HUDEP-2 (cell line): Measurements from ENCODE around the gene NAE1.
"Not testable (repeated sequence)": the region's sequence is repeated elsewhere in the genome, so short reads cannot be mapped to it uniquely, and the experiment has no call there.

Source experiments
- DNase-seq, 76 experiments: peaks; one replicate each; lab custom pipeline; 2025; ENCODE audit not compliant: unreplicated experiment in 76 of 76; lab: John Stamatoyannopoulos, UW

NAE1 gene

GRCh38 chr16:66830422-66831404 lies at the start of gene NAE1:
TSS of gene NAE1 (minus strand) at chr16:66830976. CDS start at chr16:66830899, 77 bp downstream.
- DNase-seq, result peak in 71 of 76 experiments; percentile 22 to 89 (median 73)

GRCh38 chr16:66878067-66878466 lies 47.3 kb upstream of the NAE1 start:
- no peak for DNase-seq

GRCh38 chr16:66874079-66874775 lies 43.5 kb upstream of the NAE1 start:
- no peak for DNase-seq

GRCh38 chr16:66873685-66874055 lies 42.9 kb upstream of the NAE1 start:
- DNase-seq, result no peak

- peak in 73 of 76 experiments; percentile 30 to 92 (median 79) for DNase-seq
These were observed 42.3 kb upstream of the NAE1 start for GRCh38 chr16:66872943-66873684.

- DNase-seq, result no peak
These were observed 41.8 kb upstream of the NAE1 start for GRCh38 chr16:66872559-66872942.

GRCh38 chr16:66871840-66872239 lies 41.1 kb upstream of the NAE1 start:
- DNase-seq, result no peak

GRCh38 chr16:66871363-66871762 lies 40.6 kb upstream of the NAE1 start:
- not testable (repeated sequence) for DNase-seq

- no peak for DNase-seq
These were observed 38.6 kb upstream of the NAE1 start for GRCh38 chr16:66869424-66869823.

GRCh38 chr16:66863707-66864106 lies 32.9 kb upstream of the NAE1 start:
- no peak for DNase-seq

GRCh38 chr16:66862023-66862520 lies 31.3 kb upstream of the NAE1 start:
- DNase-seq, result no peak

GRCh38 chr16:66859397-66860068 lies 28.8 kb upstream of the NAE1 start:
- no peak for DNase-seq

- peak in 47 of 76 experiments; percentile 6 to 81 (median 37) for DNase-seq
These were observed 28.1 kb upstream of the NAE1 start for GRCh38 chr16:66858740-66859396.

GRCh38 chr16:66857437-66857836 lies 26.7 kb upstream of the NAE1 start:
- no peak for DNase-seq

GRCh38 chr16:66856801-66857200 lies 26.0 kb upstream of the NAE1 start:
- no peak for DNase-seq

- no peak for DNase-seq
These were observed 25.5 kb upstream of the NAE1 start for GRCh38 chr16:66856184-66856730.

GRCh38 chr16:66853261-66854139 lies 22.7 kb upstream of the NAE1 start:
- no peak for DNase-seq

- no peak for DNase-seq
These were observed 20.6 kb upstream of the NAE1 start for GRCh38 chr16:66851166-66851964.
